ENCODE data around the gene MESD.

MESD gene

GRCh38 chr15:80989518-80990478 lies at the start of gene MESD:
TSS of gene MESD (minus strand) at chr15:80989819. CDS start at chr15:80989791, 28 bp downstream.
- TF ChIP-seq CTCF (IDR thresholded peaks at IDR 0.05; ENCODE audit: low read depth, low read length, missing control alignments), result no peak
- peak within 1 kb of the TSS; percentile 82 for H3K4me3 ChIP-seq (replicated peaks; ENCODE audit: low read depth, low read length)

DNA sequence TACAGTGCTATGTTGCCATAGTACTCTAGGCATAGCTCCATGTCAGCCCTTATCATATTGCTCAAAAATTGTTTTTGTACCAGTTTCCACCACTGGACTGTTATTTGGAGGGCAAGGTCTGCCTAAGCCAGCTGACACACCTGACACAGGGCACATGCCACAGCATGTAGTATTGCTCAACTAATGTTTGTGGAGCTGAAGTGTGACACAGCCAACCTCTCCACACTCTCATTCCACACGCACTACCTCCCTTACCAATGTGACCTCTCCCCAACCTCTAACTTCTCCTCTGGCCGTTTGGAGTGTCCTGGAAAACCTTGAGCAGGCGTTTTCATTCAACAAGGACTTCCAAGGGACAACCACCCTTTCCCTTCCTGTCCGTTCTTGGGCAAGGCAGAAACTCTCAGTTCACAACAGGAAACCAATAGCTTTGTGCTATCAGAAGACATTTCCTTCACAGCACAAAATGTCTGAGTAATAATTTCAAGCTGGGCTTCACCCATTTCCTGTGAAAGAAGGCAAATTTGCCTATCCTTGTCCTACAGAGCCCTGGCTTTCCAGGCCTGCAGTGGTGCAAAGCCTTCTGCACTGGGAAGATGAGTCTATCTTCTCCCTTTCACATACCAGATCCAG lies 49.5 kb upstream of the MESD start:
- no peak overlapping the region for H3K4me3 ChIP-seq (replicated peaks; ENCODE audit: low read depth, low read length)
- TF ChIP-seq CTCF (IDR thresholded peaks at IDR 0.05; ENCODE audit: low read depth, low read length, missing control alignments), result no peak
- no peak for DNase-seq (ENCODE audit: extremely low read depth, low read depth)

More at GRCh38 chr15:80989518-80990478, at the start of gene MESD:
- peak; percentile 70 for DNase-seq (ENCODE audit: extremely low read depth, low read depth)

DNA sequence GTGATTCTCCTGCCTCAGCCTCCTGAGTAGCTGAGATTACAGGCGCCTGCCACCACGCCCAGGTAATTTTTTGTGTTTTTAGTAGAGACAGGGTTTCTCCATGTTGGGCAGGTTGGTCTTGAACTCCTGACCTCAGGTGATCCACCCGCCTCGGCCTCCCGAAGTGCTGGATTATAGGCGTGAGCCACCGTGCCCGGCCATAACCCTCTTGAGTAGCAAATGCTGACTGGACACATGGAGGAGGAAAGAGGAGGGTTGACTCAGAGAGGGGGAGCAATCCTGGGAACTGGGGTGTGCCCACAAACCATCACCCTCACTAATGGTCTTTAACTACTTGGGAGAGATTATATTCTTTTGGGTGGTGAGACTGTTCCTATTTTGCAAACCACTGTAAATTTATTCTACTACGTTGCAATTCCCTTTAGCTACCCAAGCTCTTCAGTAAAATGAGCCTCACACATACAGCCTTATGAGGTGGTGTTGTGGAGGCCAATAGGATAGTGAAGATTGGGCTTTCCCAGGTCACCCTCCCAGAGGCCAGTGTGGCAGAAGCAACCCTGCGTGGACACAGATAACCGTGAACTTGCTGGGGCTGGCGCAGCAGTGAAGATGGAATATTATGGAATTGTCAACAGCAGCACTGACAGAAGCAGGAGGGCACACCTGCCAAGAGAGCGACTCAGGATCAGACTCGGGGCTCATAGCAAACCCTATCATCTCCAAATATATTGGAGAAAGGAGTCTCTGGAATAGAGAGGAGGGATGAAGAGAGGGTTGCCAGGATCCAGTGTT lies 48.5 kb upstream of the MESD start:
- no peak for DNase-seq (ENCODE audit: extremely low read depth, low read depth)
- H3K4me3 ChIP-seq (replicated peaks; ENCODE audit: low read depth, low read length), result no peak overlapping the region
- TF ChIP-seq CTCF (IDR thresholded peaks at IDR 0.05; ENCODE audit: low read depth, low read length, missing control alignments), result no peak

DNA sequence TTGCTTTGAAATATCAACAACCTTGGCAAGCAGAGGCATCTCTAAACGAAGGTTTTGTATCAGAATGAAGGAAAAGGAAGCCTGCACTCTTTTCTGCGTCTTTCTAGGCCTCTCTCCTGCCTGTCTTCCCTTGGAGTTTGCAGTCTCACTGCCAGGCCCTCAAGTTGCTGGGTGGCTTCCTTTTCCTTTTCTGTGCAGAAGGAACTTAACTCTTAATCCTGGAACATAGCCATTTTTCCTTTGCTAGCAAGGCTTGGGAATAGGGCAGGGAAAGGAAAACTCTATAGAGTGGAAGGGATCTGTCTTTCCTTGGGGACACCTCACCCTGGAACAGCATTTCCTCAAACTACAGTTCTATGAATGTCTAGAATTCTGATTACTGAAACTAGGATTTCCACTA lies 43.9 kb upstream of the MESD start:
- no peak overlapping the region for H3K4me3 ChIP-seq (replicated peaks; ENCODE audit: low read depth, low read length)
- no peak for TF ChIP-seq CTCF (IDR thresholded peaks at IDR 0.05; ENCODE audit: low read depth, low read length, missing control alignments)
- DNase-seq (ENCODE audit: extremely low read depth, low read depth), result no peak

DNA sequence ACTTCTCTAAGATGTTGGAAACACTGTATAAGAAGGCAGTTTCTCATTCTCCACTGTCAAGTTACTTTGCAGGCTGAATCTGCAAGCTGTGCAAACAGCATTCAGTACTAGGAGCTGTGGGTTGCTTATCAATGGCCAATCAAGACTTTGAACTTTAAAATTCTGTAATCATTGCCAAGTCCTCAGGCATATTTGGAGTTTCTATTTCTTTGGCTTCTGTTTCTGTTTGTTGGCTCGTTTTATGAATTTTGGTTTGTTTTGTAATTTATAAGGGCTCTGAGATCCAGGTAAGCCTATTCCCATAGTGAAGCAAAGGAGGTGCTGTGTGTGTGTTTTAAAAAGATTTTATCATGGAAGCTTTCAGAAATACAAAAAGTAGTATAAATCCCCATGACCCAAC lies 43.2 kb upstream of the MESD start:
- no peak overlapping the region for H3K4me3 ChIP-seq (replicated peaks; ENCODE audit: low read depth, low read length)
- no peak for TF ChIP-seq CTCF (IDR thresholded peaks at IDR 0.05; ENCODE audit: low read depth, low read length, missing control alignments)
- DNase-seq (ENCODE audit: extremely low read depth, low read depth), result no peak

- H3K4me3 ChIP-seq (replicated peaks; ENCODE audit: low read depth, low read length), result no peak overlapping the region
- no peak for TF ChIP-seq CTCF (IDR thresholded peaks at IDR 0.05; ENCODE audit: low read depth, low read length, missing control alignments)
- no peak for DNase-seq (ENCODE audit: extremely low read depth, low read depth)
These were observed 42.7 kb upstream of the MESD start for GRCh38 chr15:81032355-81032754.

Data from HFF-Myc (cell line).